Testis (tissue), 3 donors: ENCODE measurements around the gene AUTS2. TPM values are rescaled to one million over a fixed set of nuclear protein-coding genes. Genes with fewer than 3 reads are reported as not detected.

Source experiments
- DNase-seq: peaks from one replicate; pipeline ENCODE4 v3.0.0-alpha.2; 2019
- H3K27ac ChIP-seq, 2 donors: fragments of 200-600 bp; sonication (generic); one replicate each; pipeline ENCODE4 v1.5.1; 2019
- H3K27me3 ChIP-seq: fragments of 200-600 bp; sonication (generic); one replicate; pipeline ENCODE4 v1.5.1; 2019
- H3K36me3 ChIP-seq: fragments of 200-600 bp; sonication (generic); one replicate; pipeline ENCODE4 v1.5.1; 2017; ENCODE audit warnings: low read depth; ENCODE audit errors: missing control alignments
- H3K4me1 ChIP-seq: fragments of 200-600 bp; sonication (generic); one replicate; pipeline ENCODE4 v1.5.1; 2019
- H3K4me3 ChIP-seq, 2 donors: fragments of 200-600 bp; sonication (generic); one replicate each; pipeline ENCODE4 v1.5.1; 2017 to 2019
- H3K9me3 ChIP-seq: fragments of 200-600 bp; sonication (generic); one replicate; pipeline ENCODE4 v1.5.1; 2017
- POLR2A ChIP-seq: fragments of 450-650 bp; IDR thresholded peaks from one replicate; pipeline ENCODE4 v1.6.1; 2017; ENCODE audit warnings: antibody characterized with exemption, mild to moderate bottlenecking, moderate library complexity
- WGBS, 2 donors: methylation state at CpG; one replicate each; pipeline ENCODE4 v1.1.5; 2018; 5-methylcytosine and 5-hydroxymethylcytosine counted together
- intact Hi-C: fragments of 100-400 bp; cut with DNase I; formaldehyde crosslinking; loops from one replicate; pipeline ENCODE4 v1.15.1; 2023; ENCODE audit warnings: low total_unique reads
- polyA plus RNA-seq: library from polyadenylated mRNA; stranded (reverse); fragments of 350-450 nt; fragmentation: Illumina TruSeq; extraction: RNeasy Lipid Tissue Mini Kit (QIAGEN cat#74804); gene quantifications from one replicate; pipeline ENCODE4 v1.2.3, GENCODE V29; 2014; ENCODE audit warnings: low read depth, low replicate concordance; ENCODE audit not compliant: insufficient read depth
- total RNA-seq, 2 donors: library from RNA; depleted of rRNA; stranded (reverse); fragments of >200 nt; gene quantifications; one replicate each; pipeline ENCODE4 v1.2.3, GENCODE V29; 2016
- TF ChIP-seq, protein P1 (sequence below), 3 experiments: fragments of 450-650 bp in 2 of 3; fragments of 200-600 bp in 1 of 3; sonication (generic) in 1 of 3; IDR thresholded peaks; one replicate each; pipeline ENCODE4 v1.5.1; 2016 to 2019; ENCODE audit warnings: antibody characterized with exemption in 3 of 3, mild to moderate bottlenecking in 2 of 3, moderate library complexity in 1 of 3

Gene AUTS2
- total and polyA plus RNA-seq, 3 donors from 2014 or later: 21.3 to 75.5 (median 56.1) TPM

DNA sequence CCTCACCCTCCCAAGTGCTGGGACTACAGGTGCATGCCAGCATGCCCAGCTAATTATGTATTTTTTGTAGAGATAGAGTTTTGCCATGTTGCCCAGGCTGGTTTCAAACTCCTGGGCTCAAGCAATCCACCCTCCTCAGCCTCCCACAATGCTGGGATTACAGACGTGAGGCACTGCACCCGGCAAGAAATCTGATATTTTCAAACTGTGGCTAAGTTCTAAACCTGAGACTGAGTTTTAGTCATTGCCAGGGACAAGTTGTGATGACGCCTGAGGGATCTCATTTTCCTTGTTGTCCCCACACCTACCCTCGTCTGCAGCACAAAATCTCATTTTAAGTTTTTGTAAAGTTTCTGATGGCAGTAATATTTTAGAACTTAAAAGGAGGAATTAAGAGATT, 9.8 kb downstream of the AUTS2 start:
- DNase-seq: no peak
- H3K4me3 ChIP-seq: no peak overlapping the region
- TF ChIP-seq, protein P1, sequence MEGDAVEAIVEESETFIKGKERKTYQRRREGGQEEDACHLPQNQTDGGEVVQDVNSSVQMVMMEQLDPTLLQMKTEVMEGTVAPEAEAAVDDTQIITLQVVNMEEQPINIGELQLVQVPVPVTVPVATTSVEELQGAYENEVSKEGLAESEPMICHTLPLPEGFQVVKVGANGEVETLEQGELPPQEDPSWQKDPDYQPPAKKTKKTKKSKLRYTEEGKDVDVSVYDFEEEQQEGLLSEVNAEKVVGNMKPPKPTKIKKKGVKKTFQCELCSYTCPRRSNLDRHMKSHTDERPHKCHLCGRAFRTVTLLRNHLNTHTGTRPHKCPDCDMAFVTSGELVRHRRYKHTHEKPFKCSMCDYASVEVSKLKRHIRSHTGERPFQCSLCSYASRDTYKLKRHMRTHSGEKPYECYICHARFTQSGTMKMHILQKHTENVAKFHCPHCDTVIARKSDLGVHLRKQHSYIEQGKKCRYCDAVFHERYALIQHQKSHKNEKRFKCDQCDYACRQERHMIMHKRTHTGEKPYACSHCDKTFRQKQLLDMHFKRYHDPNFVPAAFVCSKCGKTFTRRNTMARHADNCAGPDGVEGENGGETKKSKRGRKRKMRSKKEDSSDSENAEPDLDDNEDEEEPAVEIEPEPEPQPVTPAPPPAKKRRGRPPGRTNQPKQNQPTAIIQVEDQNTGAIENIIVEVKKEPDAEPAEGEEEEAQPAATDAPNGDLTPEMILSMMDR (IDR thresholded peaks at IDR 0.05): no peak
- no peak for TF ChIP-seq POLR2A
- H3K27me3 ChIP-seq: no peaks in the 10 kb centered on the region
- no peak overlapping the region for H3K27ac ChIP-seq
- no peaks in the 10 kb centered on the region for H3K9me3 ChIP-seq
- H3K36me3 ChIP-seq: no peaks in the 10 kb centered on the region
- intact Hi-C loops: no loop called here
- WGBS, 2 donors: 82 to 89% methylated on average over 4 of the region's 4 CpGs
- no peaks in the 10 kb centered on the region for H3K4me1 ChIP-seq

DNA sequence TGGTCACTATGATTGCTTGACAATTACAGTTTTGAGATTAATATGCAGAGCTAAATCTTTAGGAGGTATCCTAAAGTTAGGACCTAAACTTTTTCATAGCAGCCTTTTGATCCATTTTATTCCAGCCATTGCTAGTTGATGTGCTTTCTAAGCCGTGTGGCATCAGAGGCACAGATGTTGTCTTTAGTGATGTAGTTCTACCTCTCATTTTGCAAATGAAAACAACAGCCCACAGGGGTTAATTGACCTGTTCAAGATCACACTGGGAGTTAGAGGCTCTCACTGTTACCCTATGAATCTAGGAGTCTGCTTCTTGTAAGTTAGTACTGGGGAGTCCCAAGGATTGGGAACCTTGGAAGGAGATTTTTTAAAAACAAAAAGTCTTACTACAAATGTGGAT, 10.6 kb downstream of the AUTS2 start:
- Histone ChIP-seq H3K9me3 (no peaks in the 10 kb centered on the region), H3K27ac (no peak overlapping the region), H3K4me3 (no peak overlapping the region), H3K36me3 (no peaks in the 10 kb centered on the region), H3K27me3 (no peaks in the 10 kb centered on the region), H3K4me1 (no peaks in the 10 kb centered on the region)
- TF ChIP-seq, protein P1 (IDR thresholded peaks at IDR 0.05): no peak
- no peak for TF ChIP-seq POLR2A
- DNase-seq: no peak
- 89 to 94% methylated on average over 1 of the region's 1 CpG for WGBS, 2 donors
- intact Hi-C loops: no loop called here

DNA sequence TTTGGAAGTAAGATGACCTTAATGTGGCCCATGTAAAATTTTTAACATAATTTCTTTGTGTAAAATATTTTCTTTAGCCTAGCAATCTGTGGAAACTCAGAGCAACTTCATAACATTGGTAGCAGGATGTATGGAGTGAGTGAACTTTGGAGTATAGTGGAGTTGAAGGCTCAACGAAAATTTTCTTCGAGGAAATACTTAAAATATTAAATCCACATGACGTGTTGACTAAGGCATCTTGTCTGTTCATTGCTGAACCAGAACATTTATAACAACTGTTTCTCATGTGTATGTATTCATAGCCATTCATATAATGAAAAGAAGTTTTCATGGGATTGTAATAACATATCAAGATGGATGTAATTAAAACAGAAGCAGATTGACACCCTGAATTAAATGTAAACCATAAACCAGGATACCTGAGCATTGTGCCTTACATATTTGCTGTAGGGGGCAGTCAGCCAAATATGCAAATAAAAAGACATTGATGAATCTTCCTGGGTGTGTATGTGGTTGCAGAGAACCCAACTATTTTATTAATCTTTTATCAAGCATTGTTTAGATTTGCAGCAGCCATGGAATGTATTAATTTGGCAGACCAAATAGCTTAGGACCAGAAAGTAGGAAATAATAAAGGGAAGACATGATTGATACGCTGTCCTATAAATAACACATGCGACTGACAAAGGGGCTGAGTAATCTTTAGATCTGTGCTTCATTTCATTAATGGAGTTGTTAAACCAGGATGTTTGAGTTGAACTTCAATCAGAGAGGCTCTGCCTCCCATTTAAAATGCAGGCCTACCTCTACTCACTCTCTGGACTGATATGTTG, 11.5 kb downstream of the AUTS2 start:
- intact Hi-C loops: no loop called here
- Histone ChIP-seq H3K27ac (no peak overlapping the region), H3K4me3 (no peak overlapping the region), H3K4me1 (no peaks in the 10 kb centered on the region), H3K27me3 (no peaks in the 10 kb centered on the region), H3K9me3 (no peaks in the 10 kb centered on the region), H3K36me3 (no peaks in the 10 kb centered on the region)
- 93 to 94% methylated on average over 5 of the region's 5 CpGs for WGBS, 2 donors
- no peak for DNase-seq
- TF ChIP-seq POLR2A: no peak
- TF ChIP-seq, protein P1 (IDR thresholded peaks at IDR 0.05): no peak

DNA sequence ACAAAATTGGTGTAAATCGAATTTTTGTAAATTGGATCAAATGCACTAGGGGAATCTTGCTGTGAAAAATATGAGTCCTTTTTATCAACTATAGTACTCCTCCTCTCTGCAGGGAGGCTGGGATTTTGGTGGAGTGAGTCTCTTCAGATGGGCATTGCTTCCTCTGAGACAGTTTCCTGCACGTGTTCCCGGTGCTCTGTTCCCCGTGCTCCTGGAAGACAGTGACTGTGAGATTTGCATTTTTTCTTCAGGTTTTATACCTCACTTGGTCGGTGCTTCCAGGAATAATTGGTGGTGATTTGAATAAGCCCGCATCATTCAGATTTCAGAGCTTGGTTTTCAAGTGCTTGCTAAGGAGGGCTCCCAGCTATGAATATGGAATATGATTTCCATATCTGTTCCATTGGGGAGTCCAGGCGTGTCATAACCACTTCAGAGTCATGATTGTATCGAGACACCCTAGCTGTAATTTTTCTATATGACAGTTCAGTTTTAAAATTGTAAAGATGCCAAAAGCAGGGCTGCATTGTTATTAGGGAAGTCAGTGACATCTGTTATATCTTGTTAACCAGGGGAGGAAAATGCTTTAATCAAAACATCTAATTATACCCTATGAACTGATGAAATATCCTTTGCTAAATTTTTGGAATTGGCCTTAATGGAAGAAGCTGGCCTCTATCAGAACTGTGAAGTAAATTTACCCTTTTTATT, 12.3 kb downstream of the AUTS2 start:
- Histone ChIP-seq H3K27ac (no peak overlapping the region), H3K36me3 (no peaks in the 10 kb centered on the region), H3K27me3 (no peaks in the 10 kb centered on the region), H3K9me3 (no peaks in the 10 kb centered on the region), H3K4me3 (no peak overlapping the region), H3K4me1 (no peaks in the 10 kb centered on the region)
- intact Hi-C loops: no loop called here
- TF ChIP-seq, protein P1 (IDR thresholded peaks at IDR 0.05): no peak
- no peak for TF ChIP-seq POLR2A
- DNase-seq: no peak
- WGBS, 2 donors: 75 to 80% methylated on average over 8 of the region's 8 CpGs
